Fibroblast of gingiva (primary cell): ENCODE measurements around the gene SYNE2.
A peak's percentile ranks its signal among the peaks of the same experiment; 100 is the strongest.

Experiments used
- DNase-seq: peaks from one replicate; pipeline ENCODE4 v3.0.0-alpha.2; 2011; ENCODE audit warnings: low read depth

SYNE2 gene

GRCh38 chr14:64217308-64217707 is 364.5 kb downstream of the SYNE2 start:
- DNase-seq, result no peak

GRCh38 chr14:64217834-64218233 is 365.0 kb downstream of the SYNE2 start:
- no peak for DNase-seq

DNA sequence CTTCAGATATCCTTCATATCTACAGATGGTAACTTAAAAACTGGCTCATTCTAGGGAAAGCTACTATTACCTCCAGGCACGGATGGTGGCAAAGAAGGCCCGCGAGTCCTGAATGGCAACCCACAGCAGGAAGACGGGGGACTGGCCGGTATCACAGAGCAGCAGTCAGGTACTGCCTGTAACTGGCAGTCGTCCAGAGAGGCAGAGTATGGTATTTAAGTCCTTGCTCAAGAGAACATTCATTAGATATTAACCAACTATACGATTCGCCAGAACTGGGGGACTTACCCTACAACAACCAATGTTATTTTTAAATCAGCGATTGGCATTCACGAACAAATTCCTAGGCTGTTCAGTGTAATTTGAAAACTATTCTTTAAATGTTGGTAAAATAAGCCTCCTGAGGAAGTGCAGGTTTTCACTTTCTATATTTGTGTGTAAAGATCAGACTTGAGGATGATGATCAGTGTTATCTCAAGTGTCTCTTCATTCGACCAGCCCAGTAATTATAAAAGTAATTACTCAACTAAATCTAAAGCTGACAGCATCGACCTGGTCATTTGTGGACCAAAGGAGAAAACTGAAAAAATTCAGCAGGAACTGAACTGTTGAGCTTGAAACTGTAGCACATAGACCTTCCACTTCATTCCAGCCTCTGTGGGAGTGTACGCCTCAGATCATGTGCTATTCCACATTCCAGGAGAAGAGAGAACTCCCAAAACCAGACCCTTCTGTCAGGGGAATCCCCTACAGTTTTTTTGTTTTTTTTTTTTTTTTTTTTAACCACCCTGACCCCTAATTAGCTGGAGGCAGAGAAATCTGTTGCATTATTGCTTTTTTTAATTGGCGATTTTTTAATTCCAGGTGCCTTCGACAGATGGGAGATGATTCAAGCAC is 365.8 kb downstream of the SYNE2 start:
- DNase-seq, result no peak

DNA sequence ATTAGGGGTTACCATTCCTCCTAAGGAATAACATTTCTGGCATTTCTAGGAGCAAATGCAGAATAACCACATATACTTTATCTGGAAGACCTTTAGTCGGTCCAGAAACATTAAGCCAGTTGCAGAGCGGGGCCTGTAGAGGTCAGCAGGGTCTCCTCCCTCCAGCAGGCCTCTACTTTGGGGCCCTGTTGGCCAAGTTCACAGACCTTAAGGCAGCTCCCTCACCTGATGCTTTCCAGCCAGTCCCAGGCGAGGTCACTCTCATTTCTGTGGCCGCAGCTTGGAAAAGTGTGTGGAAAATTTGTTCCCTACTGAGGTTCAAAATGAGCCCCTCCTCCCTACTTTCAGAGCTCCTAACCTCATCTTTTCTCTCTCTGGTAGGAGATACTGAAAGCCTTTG is 367.3 kb downstream of the SYNE2 start:
- no peak for DNase-seq

GRCh38 chr14:64220466-64220865 is 367.7 kb downstream of the SYNE2 start:
- no peak for DNase-seq

DNA sequence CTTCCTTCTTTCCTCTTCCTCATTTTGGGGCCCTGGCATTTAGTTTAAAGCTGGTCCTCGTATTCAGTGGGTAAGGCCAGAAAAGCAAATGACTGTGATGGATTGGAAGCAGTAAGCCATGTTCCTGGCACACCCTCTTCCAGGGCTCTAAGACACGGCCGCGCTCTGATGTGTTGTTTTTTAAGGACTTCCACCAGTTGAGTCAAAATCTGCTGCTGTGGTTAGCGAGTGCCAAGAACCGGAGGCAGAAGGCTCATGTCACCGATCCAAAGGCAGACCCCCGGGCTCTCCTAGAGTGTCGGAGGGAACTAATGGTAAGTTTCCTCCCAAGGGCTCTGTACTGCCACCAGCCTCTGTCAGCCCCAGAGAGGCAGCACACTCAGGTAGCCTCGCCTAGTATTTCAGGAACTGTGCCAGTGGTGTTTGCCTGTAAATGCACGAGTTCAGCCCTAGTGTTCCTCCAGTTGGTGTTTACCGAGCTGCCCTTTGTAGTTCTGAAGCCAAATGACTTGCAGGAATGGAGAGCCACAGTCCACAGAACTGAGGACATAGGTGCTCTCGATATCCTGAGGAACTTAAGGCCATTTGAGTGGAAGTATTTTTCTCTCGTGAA is 368.7 kb downstream of the SYNE2 start:
- DNase-seq, result no peak

DNA sequence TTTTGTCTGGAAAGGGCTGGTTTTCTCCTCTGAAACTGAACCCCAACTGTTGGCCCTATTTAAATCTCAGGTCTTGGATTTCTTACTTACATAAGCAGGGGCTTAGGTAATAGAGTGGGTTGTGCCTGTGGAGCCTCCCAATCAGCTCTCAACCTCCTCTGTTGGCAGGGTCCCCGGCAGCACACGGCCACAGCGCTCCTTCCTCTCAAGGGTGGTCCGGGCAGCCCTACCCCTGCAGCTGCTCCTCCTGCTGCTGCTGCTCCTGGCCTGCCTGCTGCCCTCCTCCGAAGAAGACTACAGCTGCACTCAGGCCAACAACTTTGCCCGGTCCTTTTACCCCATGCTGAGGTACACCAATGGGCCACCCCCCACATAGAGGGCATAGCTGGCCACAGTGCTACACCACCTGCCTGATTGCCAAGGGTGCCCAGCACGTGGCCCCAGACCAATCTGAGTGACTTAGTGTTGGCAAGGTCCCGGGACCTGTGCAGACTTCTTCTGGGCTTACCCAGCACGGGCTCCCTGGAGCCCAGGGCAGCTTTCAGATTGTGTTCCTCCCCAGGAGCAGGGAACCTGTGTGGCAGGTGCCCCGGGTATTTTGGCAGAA is 372.4 kb downstream of the SYNE2 start:
- no peak for DNase-seq

- no peak for DNase-seq
These were observed 375.1 kb downstream of the SYNE2 start for GRCh38 chr14:64227856-64228255.

- no peak for DNase-seq
These were observed 376.7 kb downstream of the SYNE2 start for GRCh38 chr14:64229489-64229888.

- peak; percentile 92 for DNase-seq
These were observed 379.5 kb downstream of the SYNE2 start for GRCh38 chr14:64232095-64232838.

DNA sequence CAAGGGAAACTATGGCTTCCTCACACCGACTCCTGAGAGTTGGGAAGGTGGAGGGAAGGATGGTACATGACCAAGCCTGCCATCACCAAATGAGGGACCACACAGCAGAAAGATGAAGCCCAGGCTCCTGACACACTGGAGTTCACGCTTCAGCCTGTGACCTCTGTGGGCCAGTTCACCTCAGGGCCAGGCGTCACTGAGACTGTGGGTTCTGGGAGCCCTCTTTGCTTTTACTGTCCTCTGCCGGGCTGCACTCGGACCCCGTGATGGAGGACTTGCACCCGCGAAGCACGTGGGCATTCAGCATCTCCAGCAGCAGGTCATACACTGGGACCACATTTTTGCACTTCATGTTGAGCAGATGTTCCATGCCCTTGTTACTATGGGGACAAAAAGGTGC is 380.1 kb downstream of the SYNE2 start:
- DNase-seq, result no peak

- no peak for DNase-seq
These were observed 380.9 kb downstream of the SYNE2 start for GRCh38 chr14:64233531-64234190.

DNA sequence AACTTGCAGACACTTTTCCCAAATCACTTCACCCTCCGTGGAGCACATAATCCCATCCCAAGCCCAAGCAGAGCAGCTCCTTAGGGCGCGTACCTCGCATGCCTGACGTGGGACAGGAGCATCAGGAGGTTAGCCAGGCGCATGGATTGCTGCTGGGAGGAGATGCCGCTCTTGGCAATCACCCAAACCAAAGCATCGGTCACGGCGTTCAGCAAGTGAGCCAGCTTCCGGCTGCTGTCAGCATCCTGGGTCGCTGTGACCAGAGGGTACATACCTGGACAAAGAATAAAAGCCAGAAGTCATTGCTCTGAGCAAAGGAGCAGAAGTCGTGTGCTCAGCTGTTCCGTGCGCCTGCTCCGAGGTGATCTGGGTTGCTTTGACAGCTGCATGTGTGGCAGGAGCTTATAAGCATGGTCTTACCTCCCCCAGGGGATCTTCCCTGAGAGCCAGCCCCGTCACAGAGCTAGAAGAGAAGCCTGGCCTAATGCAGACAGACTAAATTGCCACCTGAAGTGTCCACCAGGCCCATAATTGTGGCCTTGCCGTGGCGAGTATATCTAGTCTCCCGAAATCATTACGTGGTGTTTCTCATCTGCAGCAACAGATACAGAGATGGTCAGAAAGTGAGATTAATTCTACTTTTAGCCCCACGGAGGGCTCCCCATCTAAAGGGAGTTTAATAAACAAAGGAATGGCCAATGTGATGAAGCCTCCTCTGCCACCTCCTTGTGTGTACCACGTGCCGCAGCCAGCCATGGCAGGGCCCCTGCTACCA is 382.3 kb downstream of the SYNE2 start:
- DNase-seq, result no peak

- no peak for DNase-seq
These were observed 383.1 kb downstream of the SYNE2 start for GRCh38 chr14:64235652-64236640.

DNA sequence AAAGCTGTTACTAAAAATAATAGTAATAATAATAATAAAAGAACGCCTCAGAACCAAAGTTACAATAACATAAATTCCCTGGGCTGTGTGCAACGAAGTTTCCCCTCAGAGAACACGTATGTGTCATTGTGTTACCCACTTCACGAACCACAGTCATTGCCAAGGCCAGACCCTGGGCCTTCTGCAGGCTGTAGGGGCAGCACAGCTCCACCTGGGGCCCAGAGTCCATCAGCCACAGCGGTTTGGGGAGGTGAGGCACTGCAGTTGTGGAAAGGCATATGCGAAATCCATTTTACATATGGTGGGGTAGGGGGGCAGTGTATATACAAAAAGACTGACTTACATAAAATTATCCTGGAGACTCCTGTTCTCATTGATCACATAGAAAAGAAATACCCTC is 385.2 kb downstream of the SYNE2 start:
- no peak for DNase-seq

DNA sequence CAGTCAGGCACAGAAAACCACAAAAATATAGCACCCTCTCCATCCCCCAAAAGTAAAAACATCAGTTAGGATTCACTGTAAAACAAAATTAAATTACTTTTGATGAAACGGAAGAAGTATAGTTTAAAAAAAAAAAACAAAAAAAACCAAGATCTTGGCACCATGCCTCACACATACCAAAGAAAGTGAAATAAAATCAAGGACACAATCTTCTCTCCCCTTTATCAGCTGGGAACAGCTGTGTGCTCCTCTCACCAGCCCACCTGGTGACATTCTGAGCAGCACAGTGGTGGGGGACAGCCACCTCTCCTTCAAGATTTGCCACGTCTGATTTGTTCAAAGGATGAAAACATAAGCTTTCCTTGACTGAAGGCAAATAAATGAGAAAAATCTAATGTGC is 385.8 kb downstream of the SYNE2 start:
- no peak for DNase-seq

DNA sequence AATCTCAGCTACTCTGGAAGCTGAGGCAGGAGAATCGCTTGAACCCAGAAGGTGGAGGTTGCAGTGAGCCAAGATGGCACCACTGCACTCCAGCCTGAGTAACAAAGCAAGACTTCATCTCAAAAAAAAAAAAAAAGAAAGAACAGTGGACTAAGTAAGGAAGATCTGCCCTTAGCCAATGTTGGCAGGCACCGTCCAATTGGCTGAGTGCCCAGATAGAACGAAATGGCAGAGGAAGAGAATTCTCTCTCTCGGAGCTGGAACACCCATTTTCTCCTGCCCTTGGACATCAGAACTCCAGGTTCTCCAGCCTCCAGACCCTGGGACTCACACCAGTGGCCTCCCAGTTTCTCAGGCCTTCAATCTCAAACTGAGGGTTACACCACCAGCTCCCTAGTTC is 391.5 kb downstream of the SYNE2 start:
- peak; percentile 58 for DNase-seq

DNA sequence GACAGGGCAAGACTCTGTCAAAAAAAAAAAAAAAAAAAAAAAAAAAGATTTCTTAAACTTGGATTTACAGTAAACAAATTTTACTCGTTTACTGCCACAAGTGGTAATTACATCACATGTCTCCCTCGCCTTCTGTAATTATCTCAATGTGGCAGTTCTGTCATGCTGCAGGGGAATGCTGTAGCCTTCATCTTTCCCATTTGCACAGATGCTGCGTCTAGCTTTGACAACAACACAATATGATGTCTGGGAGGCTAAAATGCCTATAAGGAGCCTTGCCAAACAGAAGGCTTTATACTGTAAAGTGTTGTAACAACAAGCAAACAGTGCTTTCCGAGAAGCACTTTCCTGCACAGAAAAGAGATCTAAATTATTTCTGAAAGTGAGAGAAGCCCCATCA is 392.7 kb downstream of the SYNE2 start:
- DNase-seq, result no peak

GRCh38 chr14:64246688-64247087 is 393.9 kb downstream of the SYNE2 start:
- DNase-seq, result no peak

GRCh38 chr14:64247195-64247594 is 394.4 kb downstream of the SYNE2 start:
- no peak for DNase-seq
